ENCODE measurements around the gene NUP37.

DNA sequence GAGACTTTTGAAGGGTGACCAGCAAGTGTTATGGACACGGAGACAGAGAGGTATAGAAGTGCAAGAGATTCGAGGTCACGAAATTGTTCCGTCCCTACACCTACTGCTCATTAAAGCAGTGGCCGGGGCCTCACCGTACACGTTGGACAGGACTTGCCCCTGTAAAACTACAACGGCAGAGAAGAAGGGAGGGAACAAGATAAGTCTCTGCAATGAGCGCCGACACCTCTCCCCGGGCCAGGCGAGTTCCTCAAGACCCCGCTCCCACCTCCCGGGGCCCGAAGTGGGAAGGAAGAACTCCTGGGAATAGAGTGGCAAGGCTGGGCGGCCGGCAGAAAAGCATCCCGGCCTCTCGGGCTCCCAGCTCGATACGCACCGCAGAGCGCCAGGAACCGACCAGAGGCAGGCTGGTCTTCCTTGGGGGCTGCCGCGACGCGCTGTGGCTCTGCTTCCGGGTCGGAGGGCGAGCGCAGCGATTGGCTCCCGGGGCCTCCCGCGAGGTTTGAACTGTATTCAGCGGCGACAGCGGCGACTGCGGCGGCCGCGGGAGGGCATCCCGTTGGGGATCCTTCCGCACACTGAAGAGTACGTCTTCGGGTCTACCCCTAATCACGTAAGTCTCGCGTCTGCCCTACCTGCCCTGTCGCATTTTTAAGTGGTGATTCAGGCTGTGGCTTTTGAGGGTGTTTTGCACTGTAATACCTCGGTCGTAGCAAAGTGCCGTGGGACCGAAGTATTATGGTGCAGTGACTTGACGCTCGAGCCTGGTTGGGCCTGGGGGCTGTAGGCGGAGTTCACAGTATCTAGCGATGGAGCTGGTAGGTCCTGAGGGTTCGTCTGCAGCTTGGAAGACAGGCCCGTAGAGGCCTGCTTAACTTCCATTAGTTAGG is at the start of gene NUP37, which contains the start of gene PARPBP:
- TF ChIP-seq, protein P1, sequence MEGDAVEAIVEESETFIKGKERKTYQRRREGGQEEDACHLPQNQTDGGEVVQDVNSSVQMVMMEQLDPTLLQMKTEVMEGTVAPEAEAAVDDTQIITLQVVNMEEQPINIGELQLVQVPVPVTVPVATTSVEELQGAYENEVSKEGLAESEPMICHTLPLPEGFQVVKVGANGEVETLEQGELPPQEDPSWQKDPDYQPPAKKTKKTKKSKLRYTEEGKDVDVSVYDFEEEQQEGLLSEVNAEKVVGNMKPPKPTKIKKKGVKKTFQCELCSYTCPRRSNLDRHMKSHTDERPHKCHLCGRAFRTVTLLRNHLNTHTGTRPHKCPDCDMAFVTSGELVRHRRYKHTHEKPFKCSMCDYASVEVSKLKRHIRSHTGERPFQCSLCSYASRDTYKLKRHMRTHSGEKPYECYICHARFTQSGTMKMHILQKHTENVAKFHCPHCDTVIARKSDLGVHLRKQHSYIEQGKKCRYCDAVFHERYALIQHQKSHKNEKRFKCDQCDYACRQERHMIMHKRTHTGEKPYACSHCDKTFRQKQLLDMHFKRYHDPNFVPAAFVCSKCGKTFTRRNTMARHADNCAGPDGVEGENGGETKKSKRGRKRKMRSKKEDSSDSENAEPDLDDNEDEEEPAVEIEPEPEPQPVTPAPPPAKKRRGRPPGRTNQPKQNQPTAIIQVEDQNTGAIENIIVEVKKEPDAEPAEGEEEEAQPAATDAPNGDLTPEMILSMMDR (conservative IDR thresholded peaks at IDR 0.05): peak; percentile 18
- TF ChIP-seq ZFX (IDR thresholded peaks at IDR 0.05): peak; percentile 40

Measured in C4-2B (cell line).